ENCODE results near the gene LHX4. TPM values are rescaled to one million over a fixed set of nuclear protein-coding genes. Genes with fewer than 3 reads are reported as not detected.

LHX4 gene
- total and polyA plus RNA-seq, 9 of the 15 experiments (the other 6 are each of a cell fraction or from before 2014, with no cell fraction given) = 0.01 to 0.11 (median 0.07) TPM; not detected in 5

GRCh38 chr1:180213401-180214170 lies 16.5 kb upstream of the LHX4 start:
- H3K9me3 ChIP-seq (replicated peaks; ENCODE audit: control insufficient read depth, insufficient read depth, low read depth, low read length) = no peaks in the 10 kb centered on the region
- intact Hi-C loops (cut with micrococcal nuclease) (no loop called here), in situ Hi-C loops (cut with MboI) (no loop called here)
- BruUV-seq (replicated peaks) = no TSS peak
- H3K36me3 ChIP-seq (ENCODE audit: control insufficient read depth, insufficient read depth, low read length) = no peaks in the 10 kb centered on the region
- no peak overlapping the region for H3K9ac ChIP-seq (ENCODE audit: insufficient read depth in 1 of 2, low read depth in 2 of 2, low read length in 2 of 2)
- FAIRE-seq = peak; percentile 96
- H3K4me2 ChIP-seq (ENCODE audit: insufficient read depth, low read length) = peak overlapping the region; percentile 69
- WGBS (ENCODE audit: insufficient coverage, low coverage, missing lambda C conversion rate) = 23% methylated on average over 15 of the region's 15 CpGs
- peak overlapping the region; percentile 94 for H2AFZ ChIP-seq (ENCODE audit: low read depth, low read length)
- peak; percentile 90 to 100 (median 100) for DNase-seq (ENCODE audit: extremely low read depth in 1 of 4, low spot score in 3 of 4)
- POLR2A ChIA-PET = no interaction called here
- no peaks in the 10 kb centered on the region for H3K79me2 ChIP-seq (ENCODE audit: control insufficient read depth, insufficient read depth, low read length)
- peaks cover 0 to 8% of the 10 kb centered on the region in 2 experiments; a peak in 2 of 5 replicates for H3K4me1 ChIP-seq (replicated peaks in 1 of 2; ENCODE audit: control insufficient read depth in 2 of 2, insufficient read depth in 2 of 2, low read length in 2 of 2)
- H3K4me3 ChIP-seq = no peak overlapping the region
- CTCF ChIA-PET (ENCODE audit: low intra/inter-chr PET ratio) = no interaction called here
- no peaks in the 10 kb centered on the region for H4K20me1 ChIP-seq (replicated peaks; ENCODE audit: control insufficient read depth, insufficient read depth, low read length)
- no peaks in the 10 kb centered on the region for H3K9me1 ChIP-seq (ENCODE audit: control insufficient read depth, insufficient read depth, low read length)
- no peaks in the 10 kb centered on the region for H3K27me3 ChIP-seq (ENCODE audit: control insufficient read depth in 2 of 2, insufficient read depth in 2 of 2, low read length in 2 of 2)
- peak; percentile 83 for ATAC-seq
- no peak overlapping the region for H3K27ac ChIP-seq (ENCODE audit: extremely low read depth, low read depth, low read length)
- TF ChIP-seq GTF2E2 (tag; IDR thresholded peaks at IDR 0.05) (no peak), MIER1 (IDR thresholded peaks at IDR 0.05; ENCODE audit: low read depth) (no peak), ZFX (CRISPR knock-in tag; IDR thresholded peaks at IDR 0.05) (no peak), CREBBP (IDR thresholded peaks at IDR 0.05; ENCODE audit: low read depth, low read length) (no peak), TCFL5 (CRISPR knock-in tag; conservative IDR thresholded peaks at IDR 0.05) (no peak), SNIP1 (IDR thresholded peaks at IDR 0.05; ENCODE audit: low read depth) (no peak), SRF (CRISPR knock-in tag; IDR thresholded peaks at IDR 0.05) (peak in 1 of 2 experiments; percentile 80; a peak in 1 of 4 replicates), FOXJ3 (CRISPR knock-in tag; IDR thresholded peaks at IDR 0.05) (no peak), JUND (IDR thresholded peaks at IDR 0.05; ENCODE audit: borderline replicate concordance, low read depth, low read length) (no peak), JUND (tag; IDR thresholded peaks at IDR 0.05; ENCODE audit: borderline replicate concordance, low read depth, low read length) (no peak), ZKSCAN8 (CRISPR knock-in tag; IDR thresholded peaks at IDR 0.05) (no peak), SETDB1 (IDR thresholded peaks at IDR 0.05; ENCODE audit: low read length) (no peak), GTF2A2 (tag; IDR thresholded peaks at IDR 0.05) (no peak), KAT7 (CRISPR knock-in tag; IDR thresholded peaks at IDR 0.05; ENCODE audit: borderline replicate concordance) (no peak), NEUROD1 (IDR thresholded peaks at IDR 0.05; ENCODE audit: borderline replicate concordance, low read depth, low read length, partially characterized antibody) (no peak), SP2 (IDR thresholded peaks at IDR 0.05; ENCODE audit: extremely low read depth, low read depth, low read length, poor library complexity, severe bottlenecking) (no peak), SMARCC2 (IDR thresholded peaks at IDR 0.05; ENCODE audit: low read depth) (no peak), SOX6 (IDR thresholded peaks at IDR 0.05) (0 out of 2 replicates have a peak, but pooled peaks have one; percentile 25), FOS (IDR thresholded peaks at IDR 0.05; ENCODE audit: extremely low read depth, insufficient read length) (peak; percentile 63), RFX7 (CRISPR knock-in tag; IDR thresholded peaks at IDR 0.05) (no peak), ZNF165 (CRISPR knock-in tag; IDR thresholded peaks at IDR 0.05; ENCODE audit: borderline replicate concordance) (no peak)
- TF ChIP-seq, protein P1, sequence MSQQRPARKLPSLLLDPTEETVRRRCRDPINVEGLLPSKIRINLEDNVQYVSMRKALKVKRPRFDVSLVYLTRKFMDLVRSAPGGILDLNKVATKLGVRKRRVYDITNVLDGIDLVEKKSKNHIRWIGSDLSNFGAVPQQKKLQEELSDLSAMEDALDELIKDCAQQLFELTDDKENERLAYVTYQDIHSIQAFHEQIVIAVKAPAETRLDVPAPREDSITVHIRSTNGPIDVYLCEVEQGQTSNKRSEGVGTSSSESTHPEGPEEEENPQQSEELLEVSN (IDR thresholded peaks at IDR 0.05; ENCODE audit: borderline replicate concordance in 1 of 2, extremely low read depth in 1 of 2, insufficient read depth in 1 of 2, insufficient read length in 1 of 2, low read depth in 1 of 2, low read length in 1 of 2, poor library complexity in 1 of 2, severe bottlenecking in 1 of 2) = peak; percentile 41 to 80

Data from K562 (cell line).